ENCODE results near the gene SPIRE2.

SPIRE2 gene

GRCh38 chr16:89861648-89862047 lies 33.4 kb downstream of the SPIRE2 start:
- Histone ChIP-seq H3K4me3 (replicated peaks; ENCODE audit: low read depth, low read length) (no peak overlapping the region), H3K36me3 (ENCODE audit: control insufficient read depth, insufficient read depth, low read length) (no peaks in the 10 kb centered on the region), H3K27me3 (replicated peaks; ENCODE audit: control insufficient read depth, insufficient read depth, low read length) (no peaks in the 10 kb centered on the region)
- no peak for TF ChIP-seq CTCF (IDR thresholded peaks at IDR 0.05; ENCODE audit: insufficient read depth, low read length, poor library complexity, severe bottlenecking)
- DNase-seq (ENCODE audit: extremely low read depth, insufficient read length) = peak; percentile 55

- Histone ChIP-seq H3K4me3 (replicated peaks; ENCODE audit: low read depth, low read length) (no peak overlapping the region), H3K36me3 (ENCODE audit: control insufficient read depth, insufficient read depth, low read length) (no peaks in the 10 kb centered on the region), H3K27me3 (replicated peaks; ENCODE audit: control insufficient read depth, insufficient read depth, low read length) (no peaks in the 10 kb centered on the region)
- no peak for DNase-seq (ENCODE audit: extremely low read depth, insufficient read length)
- TF ChIP-seq CTCF (IDR thresholded peaks at IDR 0.05; ENCODE audit: insufficient read depth, low read length, poor library complexity, severe bottlenecking) = no peak
These were observed 34.5 kb downstream of the SPIRE2 start for GRCh38 chr16:89862732-89863131.

GRCh38 chr16:89863741-89864526 lies 35.7 kb downstream of the SPIRE2 start:
- Histone ChIP-seq H3K4me3 (replicated peaks; ENCODE audit: low read depth, low read length) (peak overlapping the region; percentile 9), H3K27me3 (replicated peaks; ENCODE audit: control insufficient read depth, insufficient read depth, low read length) (no peaks in the 10 kb centered on the region), H3K36me3 (ENCODE audit: control insufficient read depth, insufficient read depth, low read length) (no peaks in the 10 kb centered on the region)
- DNase-seq (ENCODE audit: extremely low read depth, insufficient read length) = peak; percentile 60
- TF ChIP-seq CTCF (IDR thresholded peaks at IDR 0.05; ENCODE audit: insufficient read depth, low read length, poor library complexity, severe bottlenecking) = no peak

- no peak for DNase-seq (ENCODE audit: extremely low read depth, insufficient read length)
- Histone ChIP-seq H3K36me3 (ENCODE audit: control insufficient read depth, insufficient read depth, low read length) (no peaks in the 10 kb centered on the region), H3K4me3 (replicated peaks; ENCODE audit: low read depth, low read length) (no peak overlapping the region), H3K27me3 (replicated peaks; ENCODE audit: control insufficient read depth, insufficient read depth, low read length) (no peaks in the 10 kb centered on the region)
- no peak for TF ChIP-seq CTCF (IDR thresholded peaks at IDR 0.05; ENCODE audit: insufficient read depth, low read length, poor library complexity, severe bottlenecking)
These were observed 36.2 kb downstream of the SPIRE2 start for GRCh38 chr16:89864527-89864820.

GRCh38 chr16:89867918-89868317 lies 39.6 kb downstream of the SPIRE2 start:
- Histone ChIP-seq H3K27me3 (replicated peaks; ENCODE audit: control insufficient read depth, insufficient read depth, low read length) (no peaks in the 10 kb centered on the region), H3K36me3 (ENCODE audit: control insufficient read depth, insufficient read depth, low read length) (no peaks in the 10 kb centered on the region; the same call in 1 of the 2 replicates), H3K4me3 (replicated peaks; ENCODE audit: low read depth, low read length) (no peak overlapping the region)
- no peak for TF ChIP-seq CTCF (IDR thresholded peaks at IDR 0.05; ENCODE audit: insufficient read depth, low read length, poor library complexity, severe bottlenecking)
- DNase-seq (ENCODE audit: extremely low read depth, insufficient read length) = no peak

- no peak for TF ChIP-seq CTCF (IDR thresholded peaks at IDR 0.05; ENCODE audit: insufficient read depth, low read length, poor library complexity, severe bottlenecking)
- peaks cover 3% of the 10 kb centered on the region for H3K36me3 ChIP-seq (ENCODE audit: control insufficient read depth, insufficient read depth, low read length)
- no peaks in the 10 kb centered on the region for H3K27me3 ChIP-seq (replicated peaks; ENCODE audit: control insufficient read depth, insufficient read depth, low read length)
- H3K4me3 ChIP-seq (replicated peaks; ENCODE audit: low read depth, low read length) = no peak overlapping the region
- DNase-seq (ENCODE audit: extremely low read depth, insufficient read length) = no peak
These were observed 41.6 kb downstream of the SPIRE2 start for GRCh38 chr16:89869911-89870310.
